Keratinocyte (primary cell): Measurements from ENCODE around the gene TNNC1.

ENCODE experiments used
- EZH2 ChIP-seq: IDR thresholded peaks from one replicate; pipeline ENCODE4 v1.6.1; 2012; ENCODE audit warnings: inconsistent platforms, mild to moderate bottlenecking, low read length, moderate library complexity
- TF ChIP-seq, protein P1 (sequence below), 3 experiments: IDR thresholded peaks in 1 of 3; conservative IDR thresholded peaks in 1 of 3; optimal IDR thresholded peaks in 1 of 3; 2 replicates in 2 of 3; 3 replicates in 1 of 3; pipeline versions ENCODE3 to v1.5.1; 2011; ENCODE audit warnings: low read length in 3 of 3, mild to moderate bottlenecking in 3 of 3, moderate library complexity in 2 of 3, control low read depth in 1 of 3, inconsistent platforms in 1 of 3; ENCODE audit not compliant: insufficient read depth in 2 of 3; ENCODE audit errors: extremely low read depth in 1 of 3

DNA sequence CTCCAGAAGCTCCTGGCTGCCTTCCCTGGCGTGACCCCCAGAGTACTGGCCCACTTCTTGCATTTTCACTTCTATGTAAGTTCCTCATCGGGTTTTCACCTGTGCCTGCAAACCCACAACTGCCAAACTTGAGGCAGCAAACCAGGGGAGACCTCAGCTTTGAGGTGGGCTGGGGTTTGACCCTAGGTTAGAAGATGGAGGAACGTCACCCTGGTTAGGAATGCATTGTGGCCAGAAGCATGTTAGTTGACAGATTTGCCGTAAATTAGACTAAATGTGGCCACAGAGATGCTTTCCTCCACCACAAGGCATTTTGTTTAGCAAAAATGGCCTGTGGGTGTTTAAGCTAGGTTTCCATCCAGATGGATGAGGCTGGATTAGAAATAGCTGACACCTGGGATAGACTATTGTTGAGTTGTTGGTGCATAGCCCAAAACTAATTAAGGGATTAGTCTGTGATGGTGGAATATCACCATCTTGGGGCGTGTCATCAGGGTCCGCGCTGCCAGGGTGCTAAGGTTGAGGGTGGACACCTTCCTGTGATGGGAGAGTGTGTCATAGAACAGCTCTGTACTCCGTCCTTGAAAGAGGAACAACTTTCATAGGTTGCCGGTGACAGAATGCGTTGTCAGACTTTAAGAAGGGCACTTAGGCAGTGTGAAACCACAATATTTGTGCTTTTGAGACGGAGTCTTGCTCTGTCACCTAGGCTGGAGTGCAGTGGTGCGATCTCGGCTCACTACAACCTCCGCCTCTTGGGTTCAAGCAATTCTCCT lies 5.1 kb upstream of the TNNC1 start:
- TF ChIP-seq, protein P1, sequence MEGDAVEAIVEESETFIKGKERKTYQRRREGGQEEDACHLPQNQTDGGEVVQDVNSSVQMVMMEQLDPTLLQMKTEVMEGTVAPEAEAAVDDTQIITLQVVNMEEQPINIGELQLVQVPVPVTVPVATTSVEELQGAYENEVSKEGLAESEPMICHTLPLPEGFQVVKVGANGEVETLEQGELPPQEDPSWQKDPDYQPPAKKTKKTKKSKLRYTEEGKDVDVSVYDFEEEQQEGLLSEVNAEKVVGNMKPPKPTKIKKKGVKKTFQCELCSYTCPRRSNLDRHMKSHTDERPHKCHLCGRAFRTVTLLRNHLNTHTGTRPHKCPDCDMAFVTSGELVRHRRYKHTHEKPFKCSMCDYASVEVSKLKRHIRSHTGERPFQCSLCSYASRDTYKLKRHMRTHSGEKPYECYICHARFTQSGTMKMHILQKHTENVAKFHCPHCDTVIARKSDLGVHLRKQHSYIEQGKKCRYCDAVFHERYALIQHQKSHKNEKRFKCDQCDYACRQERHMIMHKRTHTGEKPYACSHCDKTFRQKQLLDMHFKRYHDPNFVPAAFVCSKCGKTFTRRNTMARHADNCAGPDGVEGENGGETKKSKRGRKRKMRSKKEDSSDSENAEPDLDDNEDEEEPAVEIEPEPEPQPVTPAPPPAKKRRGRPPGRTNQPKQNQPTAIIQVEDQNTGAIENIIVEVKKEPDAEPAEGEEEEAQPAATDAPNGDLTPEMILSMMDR (optimal IDR thresholded peaks at IDR 0.05 in 1 of 3, IDR thresholded peaks at IDR 0.05 in 1 of 3, conservative IDR thresholded peaks at IDR 0.05 in 1 of 3; ENCODE audit: extremely low read depth in 1 of 3, insufficient read depth in 2 of 3, low read length in 3 of 3): no peak
- no peak for TF ChIP-seq EZH2
